CD4-positive, alpha-beta T cell treated with Interleukin-1 beta for 1 hour (primary cell): ENCODE data around the gene C14orf119.
A peak's percentile ranks its signal among the peaks of the same experiment; 100 is the strongest.

Source experiments
- DNase-seq, 2 donors: peaks; one replicate each; pipeline ENCODE4 v3.0.0-alpha.2; 2020 to 2022

The C14orf119 gene, protein sequence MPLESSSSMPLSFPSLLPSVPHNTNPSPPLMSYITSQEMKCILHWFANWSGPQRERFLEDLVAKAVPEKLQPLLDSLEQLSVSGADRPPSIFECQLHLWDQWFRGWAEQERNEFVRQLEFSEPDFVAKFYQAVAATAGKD

DNA sequence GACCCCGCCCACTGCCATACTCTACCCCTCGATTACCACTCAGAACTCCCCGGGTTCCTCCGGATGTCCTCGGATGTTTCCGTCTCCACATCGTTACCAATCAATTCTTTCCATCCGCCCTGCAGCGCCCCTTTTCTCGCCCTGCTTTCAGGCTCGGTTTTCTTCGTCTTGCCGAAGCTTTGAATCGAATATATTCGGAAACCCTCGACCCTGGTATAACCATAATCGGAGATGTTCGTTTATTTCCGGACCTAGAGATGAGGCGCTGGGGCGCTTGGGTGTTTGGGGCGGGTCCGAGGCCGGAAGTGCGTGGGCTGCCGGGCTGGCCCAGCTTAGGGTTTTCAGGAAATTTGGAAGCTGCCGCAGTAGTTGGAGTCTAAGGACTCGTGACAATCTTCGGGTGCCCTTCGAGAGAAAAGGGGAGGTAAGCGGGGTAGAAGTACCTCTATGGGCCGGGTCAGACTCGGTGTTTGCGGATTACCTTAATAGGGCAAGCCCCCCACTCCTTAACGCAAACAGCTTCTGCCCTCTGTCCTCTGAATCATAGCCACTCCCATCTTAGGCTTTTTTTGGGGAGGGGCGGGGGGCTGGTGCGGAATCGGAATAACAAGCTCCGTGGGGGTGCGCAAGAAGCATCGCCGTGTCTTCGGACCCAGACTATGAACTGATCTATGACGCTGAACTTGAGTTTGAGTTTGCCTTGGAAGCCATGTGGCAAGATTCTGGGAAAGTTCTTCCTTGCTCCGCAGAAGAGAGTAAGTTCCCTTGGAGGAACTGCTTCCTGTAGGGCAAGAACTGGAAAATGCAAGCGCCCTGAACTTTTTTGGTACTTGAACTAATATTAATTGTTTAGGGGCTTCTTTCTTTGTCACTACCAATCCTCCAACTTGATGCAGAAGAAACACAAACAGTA lies at the start of gene C14orf119:
TSS of gene C14orf119 (plus strand) at position 310 of the 913 bp plus-strand sequence. CDS start 2,154 bp downstream, outside the sequence.
- DNase-seq = peak; percentile 99 to 100

DNA sequence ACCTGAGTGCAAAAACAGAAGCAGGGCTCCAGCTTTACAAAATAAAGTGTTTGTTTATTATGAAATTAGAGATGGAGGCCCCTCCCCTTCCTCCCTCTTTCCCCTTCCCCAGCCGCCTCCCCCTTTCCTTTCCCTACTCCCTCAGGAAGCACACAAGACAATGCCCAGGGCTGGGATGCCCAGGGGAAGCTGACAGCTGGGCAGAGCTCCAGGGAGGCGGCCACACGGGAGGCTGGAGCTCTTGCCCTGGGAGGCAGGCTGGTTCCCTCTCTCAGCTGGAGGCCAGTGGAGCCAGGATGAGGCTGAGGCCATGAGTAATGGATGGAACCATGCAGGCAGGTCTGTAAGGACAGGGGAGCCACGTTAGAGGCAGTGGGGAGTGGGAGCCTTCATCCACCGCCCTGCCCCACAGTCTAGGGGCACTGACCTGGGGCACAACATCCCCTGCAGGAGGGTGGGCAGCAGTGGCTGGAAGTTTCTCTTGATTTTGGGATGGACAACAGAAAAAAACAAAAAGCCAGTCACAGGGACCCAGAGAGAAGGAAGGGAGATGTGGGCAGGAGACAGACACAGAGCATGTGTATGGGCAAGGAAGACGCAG lies 48.2 kb upstream of the C14orf119 start:
- DNase-seq = no peak

DNA sequence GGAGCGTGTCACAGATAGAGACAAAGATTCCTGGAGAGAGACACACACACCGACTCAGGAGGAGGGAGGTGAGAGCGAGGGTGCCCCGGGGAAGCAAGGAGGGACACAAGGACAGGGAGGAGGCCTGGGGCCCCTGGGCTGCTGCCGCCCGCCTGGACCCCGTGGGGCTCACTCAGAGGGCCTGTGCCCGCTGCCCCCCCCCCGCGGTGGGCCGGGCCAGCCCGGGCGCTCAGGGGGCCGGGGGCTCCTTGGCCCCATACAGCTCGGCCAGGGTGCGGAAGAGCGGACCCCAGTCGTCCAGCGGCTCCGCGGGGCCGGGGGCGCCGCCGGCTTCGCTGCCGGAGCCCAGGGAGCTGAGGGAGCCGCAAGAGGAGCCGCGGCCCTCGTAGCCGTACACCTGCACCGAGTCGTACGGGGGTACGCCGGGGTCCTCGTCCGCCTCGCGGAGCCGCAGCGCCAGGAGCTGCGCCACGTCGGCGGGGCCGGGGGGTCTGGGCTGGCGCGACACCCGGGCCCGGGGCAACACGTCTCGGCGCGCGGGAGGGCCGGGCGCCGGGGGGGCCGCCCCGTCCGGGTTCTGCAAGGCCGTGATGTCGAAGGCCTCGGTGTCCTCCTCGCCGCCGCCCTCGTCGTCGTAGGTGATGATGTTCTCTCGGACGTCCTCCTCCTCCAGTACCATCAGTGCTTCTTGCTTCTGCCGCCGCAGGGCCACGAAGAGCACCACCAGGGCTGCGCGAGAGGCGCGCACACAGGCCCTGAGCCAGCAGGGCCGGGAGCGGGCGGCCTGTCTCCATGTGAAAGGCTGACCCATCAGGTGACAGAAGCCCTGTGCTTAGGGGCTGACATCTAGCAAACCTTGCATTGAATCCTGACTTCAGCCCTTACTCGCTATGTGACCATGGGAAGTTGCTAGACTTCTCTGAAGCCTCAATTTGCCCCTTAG lies 47.3 kb upstream of the C14orf119 start:
- no peak for DNase-seq

DNA sequence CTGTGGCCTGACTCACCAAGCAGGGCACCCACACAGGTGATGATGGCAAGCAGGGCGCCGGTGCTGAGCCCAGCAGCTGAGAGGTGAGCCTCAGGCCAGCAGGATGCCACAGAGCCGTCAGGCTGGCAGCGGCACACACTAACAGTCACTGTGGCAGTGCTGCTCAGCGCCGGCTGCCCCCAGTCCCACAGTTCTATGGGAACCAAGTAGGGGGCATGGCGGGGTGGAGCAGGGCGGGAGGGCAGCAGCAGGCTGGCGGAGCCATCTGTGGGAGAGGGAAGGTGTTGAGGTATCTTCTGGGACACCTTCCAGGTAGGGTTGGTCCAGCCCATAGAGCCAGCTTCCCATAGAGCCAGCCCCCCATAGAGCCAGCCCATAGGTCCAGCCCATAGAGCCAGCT lies 46.3 kb upstream of the C14orf119 start:
- DNase-seq = no peak

DNA sequence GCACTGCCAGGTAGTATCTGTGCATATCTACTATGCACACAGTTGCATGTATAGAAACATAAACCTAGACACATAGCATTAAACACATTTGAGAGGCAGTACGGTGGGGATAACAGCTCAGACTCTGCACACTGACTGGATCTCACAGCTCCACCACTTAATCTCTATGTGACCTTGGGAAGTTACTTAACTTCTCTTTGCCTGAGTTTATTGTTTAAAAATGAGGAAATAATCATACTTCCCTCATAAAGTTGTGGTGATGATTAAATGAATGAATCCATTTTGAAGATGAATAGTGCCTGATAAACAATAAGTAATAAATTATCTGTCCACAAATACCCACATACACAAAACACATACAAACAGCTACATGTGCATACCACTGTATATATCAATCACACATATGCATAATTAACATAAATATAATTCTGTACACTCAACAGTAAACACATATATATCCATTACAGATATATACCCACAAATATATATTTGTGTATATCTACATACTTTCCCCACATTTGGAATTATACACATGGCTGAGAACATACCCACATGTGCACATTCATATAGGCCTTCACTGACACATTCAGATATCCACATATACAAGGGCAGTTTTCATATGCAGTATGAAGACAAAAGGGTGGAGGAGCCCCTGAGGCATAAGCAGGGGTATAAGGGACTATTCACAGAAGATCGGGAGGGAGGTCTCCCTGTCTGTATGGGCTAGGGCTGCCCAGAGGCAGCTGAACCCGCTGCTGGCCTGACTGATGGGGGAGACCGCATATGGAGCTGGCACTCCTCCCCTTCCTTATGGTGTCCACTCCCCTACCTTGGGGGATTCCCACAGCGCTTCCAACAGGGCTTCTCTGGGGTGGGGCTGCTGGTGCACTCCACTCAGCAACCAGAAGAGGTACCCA lies 43.9 kb upstream of the C14orf119 start:
- DNase-seq = no peak

DNA sequence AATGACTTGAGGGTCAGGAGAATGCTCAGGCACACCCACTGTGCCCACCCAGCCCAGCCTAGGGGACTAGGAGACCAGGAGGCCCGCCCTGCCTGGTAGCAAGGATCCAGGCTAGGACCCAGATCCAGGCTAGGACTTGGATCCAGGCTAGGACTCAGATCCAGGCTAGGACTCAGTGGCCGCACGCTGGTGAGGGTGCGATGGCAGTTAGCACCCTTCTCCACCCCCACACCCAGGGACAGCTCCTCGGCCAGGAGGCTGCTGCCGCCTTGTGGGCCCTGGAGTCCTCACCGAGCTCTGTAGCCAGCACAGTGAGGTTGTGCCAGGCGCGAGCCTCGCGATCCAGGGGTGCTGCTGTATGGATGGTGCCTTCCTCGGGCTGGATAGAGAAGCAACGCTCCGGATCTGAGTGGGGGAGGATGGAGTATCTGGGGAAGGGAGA lies 43.1 kb upstream of the C14orf119 start:
- no peak for DNase-seq

DNA sequence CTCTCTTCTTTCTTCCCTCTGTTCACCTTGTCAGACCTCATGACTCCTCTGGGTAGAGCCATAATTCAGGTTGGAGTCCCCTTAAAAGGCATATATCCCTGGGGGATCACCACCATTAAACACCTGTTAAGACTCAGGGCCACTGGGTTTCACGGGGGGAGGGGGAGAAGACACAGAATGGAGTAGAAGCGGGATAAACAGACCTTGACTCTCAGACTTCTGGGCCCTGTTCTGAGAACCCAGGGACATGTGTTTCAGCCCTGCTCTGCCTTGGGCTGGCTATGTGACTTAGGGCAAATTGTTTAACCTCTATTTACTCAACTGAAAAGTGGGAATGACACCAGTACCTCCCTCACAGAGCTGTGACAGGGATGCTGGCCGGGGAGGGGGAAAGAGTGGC lies 42.6 kb upstream of the C14orf119 start:
- DNase-seq = no peak

DNA sequence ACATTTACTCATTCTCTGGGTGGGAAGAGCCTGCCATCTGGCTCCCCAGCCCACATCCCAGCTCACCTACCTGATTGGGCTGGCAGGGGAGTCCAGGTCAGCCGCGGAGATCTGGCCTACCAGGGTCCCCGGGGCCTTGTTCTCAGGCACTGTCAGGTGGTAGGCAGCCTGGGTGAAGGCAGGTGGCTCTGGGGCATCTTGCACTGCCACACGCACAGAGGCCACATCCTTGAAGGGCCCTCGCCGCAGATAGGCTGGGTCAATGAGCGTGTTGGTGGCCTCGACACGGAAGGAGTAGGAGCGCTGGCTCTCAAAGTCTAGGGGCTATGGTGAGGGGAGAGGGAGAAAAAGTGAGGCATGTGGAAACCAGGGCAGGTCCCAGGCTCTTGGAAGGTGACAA lies 41.9 kb upstream of the C14orf119 start:
- no peak for DNase-seq

DNA sequence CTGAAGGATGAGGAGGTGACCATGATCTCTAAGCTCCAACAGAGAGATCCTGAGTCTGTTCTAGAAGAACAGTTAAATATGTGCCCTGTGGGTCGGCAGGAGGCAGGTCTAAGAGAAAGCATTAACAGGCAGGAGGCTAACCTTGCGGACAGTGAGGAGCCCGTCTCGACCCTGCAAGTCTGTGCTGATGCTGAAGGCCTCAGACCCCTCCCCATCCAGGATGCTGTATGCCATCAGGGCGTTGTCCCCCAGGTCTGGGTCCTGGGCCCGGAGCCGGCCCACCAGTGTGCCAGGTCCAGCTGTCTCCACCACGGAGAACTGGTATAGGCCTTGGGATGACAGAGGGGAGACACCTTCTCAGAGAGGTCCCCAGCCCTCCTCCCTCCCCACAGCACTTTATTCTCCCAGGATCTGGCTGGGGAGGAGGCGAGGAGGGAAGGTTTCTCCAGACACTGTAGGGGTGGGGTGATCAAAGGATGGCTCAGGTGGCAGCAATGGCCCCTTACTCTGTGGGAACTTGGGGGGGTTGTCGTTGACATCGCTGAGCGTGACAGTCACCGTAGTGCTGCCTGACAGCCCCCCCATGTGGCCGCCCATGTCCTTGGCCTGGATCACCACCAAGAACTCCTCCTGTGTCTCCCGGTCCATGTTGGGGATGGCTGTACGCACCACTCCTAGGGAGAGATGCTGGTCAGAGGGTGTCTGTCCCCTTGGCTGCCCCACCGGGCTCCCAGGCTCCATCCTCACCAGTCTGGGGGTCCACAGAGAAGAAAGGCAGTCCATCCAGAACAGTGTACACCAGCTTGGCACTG lies 41.1 kb upstream of the C14orf119 start:
- no peak for DNase-seq

DNA sequence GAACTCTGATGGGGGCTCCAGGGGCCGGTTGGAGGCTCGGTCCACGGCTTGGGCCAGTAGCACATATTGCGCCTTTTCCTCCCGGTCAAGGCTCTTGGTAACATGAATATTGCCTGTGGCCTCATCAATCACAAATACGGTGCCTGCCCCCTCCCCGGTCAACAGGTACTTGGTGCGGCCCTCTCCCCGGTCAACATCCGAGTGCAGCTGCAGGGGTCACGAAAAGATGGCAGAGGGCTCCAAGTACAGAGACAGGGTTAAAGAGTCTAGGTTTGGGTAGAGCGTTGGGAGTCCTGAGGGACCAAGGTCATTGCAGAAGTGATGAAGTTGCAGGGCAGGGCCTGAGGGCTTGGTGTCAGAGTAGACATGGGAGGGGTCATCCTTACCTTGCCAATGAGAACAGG lies 40.2 kb upstream of the C14orf119 start:
- no peak for DNase-seq

DNA sequence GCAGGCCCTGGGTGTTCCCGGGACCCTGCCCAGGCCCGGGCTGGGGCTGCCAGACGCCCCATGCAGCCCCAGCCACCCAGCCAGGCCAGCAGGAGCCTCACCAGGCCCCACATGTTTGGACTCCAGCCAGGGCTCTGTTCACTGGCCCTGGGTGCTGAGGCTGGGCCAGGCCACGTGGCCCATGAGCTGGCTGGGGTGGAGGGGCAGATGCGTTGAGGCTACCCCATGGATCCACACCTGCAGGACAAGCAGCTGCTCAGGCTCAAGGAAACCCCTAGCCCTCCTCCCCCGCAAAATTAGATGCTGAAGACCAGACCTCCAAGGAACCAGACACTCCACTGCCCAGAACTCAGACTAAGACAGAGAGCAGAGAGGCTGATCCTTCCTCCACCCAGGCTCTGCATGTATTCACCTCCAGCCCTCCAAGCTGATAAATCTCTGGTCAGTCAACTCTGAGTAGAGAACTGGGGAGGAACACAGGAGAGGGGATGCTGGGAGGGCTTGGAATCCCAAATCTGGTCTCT lies 39.6 kb upstream of the C14orf119 start:
- no peak for DNase-seq

DNA sequence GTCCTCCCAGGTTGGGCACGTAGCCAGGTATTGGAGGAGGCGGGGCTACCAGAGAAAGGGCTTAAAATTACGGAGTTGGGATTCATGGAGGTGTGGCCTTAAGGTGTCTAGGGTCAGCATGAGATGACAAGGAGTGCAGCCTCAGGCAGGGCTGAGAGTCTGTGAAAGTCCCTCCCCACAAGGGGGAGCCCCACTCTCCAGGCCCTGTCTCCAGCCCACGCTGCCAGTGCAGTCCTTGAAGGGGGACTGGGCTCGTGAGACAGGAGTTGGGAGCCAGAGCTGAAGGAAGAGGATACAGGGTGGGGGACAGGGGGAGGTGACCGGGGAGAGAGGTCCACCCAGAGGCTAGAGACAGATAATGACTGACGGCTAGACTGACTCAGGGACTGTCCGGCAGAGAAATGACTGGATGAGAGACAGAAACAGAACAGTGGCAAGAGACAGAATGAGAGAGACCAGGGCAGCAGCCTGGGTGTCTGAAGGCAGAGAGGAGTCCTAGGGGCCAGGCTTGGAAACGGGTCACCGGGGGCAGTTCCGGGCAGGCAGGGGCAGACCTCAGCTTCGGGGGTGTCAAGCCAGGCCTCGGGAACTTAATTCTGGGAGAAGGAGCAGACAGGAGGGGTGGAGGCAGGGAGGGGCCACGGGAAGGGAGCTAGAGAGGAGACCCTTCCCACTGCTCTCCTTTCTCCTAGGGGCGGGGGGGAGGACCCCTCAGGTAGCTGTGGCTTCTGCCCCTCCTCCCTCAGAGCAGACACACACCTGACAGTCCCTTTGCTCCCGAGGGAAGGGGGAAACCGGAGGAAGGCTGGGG lies 39.0 kb upstream of the C14orf119 start:
- DNase-seq = peak; percentile 74

DNA sequence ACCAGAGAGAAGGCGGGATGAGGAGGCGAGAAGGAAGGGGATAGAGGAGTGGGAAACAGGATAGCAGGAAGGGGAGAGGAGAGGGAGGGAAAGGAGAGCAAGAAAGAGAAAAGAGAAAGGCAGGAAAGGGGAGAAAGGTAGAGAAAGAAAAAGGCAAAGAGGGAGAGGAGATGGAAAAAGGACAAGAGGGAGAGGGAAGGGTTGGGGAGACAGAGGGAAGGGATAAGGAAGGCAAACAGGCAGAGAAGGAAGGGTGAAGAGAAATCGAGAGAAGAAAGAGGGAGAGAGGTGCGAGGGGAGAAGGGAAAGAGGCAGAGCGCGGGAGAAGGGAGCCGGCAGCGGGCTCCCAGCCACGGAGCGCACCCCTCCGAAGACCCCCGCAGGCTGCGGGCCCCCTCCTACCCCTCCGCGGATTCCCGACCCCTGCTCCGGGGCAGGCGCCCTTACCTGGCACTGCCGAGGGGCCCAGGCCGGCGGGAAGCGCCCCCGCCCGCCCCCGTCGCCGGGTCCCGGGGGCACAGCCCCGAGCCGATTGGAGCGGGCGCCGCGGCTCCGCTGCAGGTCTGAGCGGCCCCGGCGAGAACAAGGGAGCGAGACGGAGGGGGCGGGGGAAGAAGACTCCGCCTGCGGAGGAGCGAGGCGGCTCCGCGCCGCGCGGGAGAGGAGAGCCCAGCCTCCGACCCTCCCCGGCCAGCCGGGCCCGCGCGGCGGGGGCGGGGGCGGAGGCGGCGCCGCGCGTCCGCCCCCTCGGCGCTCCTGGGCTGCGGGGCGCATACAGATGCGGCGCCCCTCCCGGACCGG lies 38.1 kb upstream of the C14orf119 start, which contains the start of gene CDH24:
TSS of gene CDH24 (minus strand) at position 565 of the 801 bp plus-strand sequence. CDS start 1,787 bp downstream, outside the sequence.
- peak; percentile 73 to 74 for DNase-seq

DNA sequence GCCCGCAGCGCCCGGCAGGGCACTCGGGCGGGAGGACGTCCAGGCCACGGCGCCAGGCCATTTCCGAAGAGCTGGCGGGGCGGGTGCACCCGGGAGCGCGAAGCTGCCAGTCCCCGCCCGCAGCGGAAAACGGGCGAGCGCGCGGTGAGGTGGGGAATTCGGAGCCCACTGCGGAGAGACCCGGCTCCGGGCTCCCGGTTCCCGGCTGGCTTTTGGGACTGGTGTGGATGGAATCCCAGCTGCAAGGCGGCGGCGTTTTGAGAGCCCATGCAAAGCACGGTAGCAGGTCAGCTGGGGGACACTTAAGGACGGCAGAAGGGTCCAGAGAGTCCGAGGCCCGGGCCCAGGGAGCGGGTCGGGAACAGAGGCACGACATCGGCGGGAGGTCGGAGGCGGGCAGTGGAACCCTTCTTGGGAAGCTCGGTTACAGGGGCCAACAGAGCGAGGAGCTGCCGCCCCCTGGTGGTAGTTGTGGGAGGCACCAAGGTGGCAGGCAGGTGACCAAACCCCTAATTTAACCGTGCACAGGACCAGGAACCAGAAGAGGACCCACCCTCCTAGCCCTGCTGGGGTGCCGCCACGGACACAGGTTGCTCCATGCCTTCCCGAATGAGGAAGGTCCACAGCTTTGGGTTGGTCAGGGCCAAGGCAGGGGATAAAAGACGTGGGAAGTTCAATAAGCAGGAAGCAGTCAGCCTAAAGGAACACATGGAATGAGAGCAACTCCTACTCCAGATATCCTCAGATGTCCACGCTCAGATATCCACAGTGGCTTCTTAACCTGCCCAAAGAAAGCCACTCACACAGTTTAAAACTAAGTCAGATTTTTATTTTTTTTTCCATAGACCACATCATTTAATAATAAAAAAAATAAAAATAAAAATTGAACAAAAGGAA lies 37.3 kb upstream of the C14orf119 start:
- peak; percentile 83 to 86 for DNase-seq

DNA sequence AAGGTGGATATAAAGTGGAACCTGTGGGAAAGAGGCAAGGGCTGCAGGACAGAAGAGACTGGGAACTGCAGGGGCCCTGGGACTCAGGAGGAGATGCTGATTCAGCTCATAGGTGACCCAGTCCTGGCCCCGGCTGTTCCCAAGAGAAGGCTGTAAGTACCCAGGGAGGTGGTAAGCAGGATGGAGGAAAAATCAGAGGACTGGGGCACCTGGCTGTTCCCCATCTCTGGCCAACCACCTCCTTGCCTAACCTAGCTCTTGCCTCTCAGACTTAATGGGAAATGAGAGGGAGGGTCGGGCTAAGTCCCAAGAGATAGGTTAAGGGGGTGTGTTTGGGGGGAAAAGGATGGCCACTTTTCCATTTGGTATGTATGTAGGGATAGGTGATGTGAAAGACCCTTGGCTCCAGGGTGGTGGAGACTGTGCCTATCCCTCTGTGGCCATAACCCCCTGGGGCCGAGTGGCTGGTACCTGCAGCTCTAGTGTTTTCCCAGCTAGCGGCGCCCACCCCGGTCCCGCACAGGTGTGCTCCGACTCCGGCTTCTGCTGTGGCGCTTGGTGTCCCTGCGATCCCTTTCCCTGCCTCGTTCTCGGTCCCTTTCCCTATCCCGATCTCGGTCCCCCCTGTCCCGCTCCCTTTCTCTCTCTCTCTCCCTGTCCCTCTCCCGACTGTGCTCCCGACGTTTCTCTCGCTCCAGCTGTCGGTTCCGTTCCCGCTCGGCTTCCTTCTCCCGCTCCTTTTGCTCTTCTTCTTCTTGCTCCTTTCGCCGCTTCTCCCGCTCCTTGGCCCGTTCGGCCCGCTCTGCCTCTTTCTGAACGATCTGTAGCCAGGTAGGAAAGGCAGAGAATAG lies 36.4 kb upstream of the C14orf119 start:
- DNase-seq = no peak

DNA sequence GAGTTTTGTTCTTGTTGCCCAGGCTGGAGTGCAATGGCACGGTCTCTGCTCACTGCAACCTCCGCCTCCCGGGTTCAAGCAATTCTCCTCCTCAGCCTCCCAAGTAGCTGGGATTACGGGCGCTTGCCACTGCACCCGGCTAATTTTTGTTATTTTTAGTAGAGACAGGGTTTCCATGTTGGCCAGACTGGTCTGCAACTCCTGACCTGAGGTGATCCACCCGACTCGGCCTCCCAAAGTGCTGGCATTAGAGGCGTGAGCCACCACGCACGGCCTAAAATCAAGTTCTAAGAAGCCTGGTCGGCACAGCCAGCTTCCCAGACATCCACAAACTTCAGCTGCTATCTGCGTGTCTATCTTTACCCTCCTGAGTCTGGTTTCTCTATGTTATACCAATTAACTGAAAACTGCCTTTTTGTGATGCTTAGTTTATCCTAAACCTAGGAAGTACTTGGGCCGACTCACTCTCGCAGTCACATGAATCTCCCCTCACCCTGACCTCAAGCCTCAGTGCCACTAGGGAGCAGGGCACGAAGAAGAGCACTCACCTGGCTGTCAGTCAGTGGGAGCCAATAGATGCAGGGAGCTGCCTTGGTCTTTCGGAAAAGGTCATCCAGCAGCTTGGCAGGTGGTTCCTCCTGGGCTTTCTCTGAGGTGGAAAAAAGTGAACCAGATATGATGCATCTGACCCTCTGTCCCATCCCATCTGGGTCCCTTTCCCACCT lies 34.6 kb upstream of the C14orf119 start:
- no peak for DNase-seq
